ENCODE measurements around the gene NUP210L. TPM values are rescaled to one million over a fixed set of nuclear protein-coding genes. Genes with fewer than 3 reads are reported as not detected.

Gene NUP210L
- total and polyA plus RNA-seq, 2 of the 13 experiments (the other 11 are each of a cell fraction or from before 2014, with no cell fraction given) = not detected

- TF ChIP-seq ATF3 (CRISPR knock-in tag; IDR thresholded peaks at IDR 0.05) = no peak
- peak; percentile 53; the same call in 1 of the 2 replicates for TF ChIP-seq ZFP90 (CRISPR knock-in tag; IDR thresholded peaks at IDR 0.05; ENCODE audit: borderline replicate concordance)
- TF ChIP-seq ZZZ3 (CRISPR knock-in tag; IDR thresholded peaks at IDR 0.05; ENCODE audit: borderline replicate concordance) = 0 out of 2 replicates have a peak, but pooled peaks have one; percentile 17
- no peak for TF ChIP-seq ZNF432 (CRISPR knock-in tag; IDR thresholded peaks at IDR 0.05; ENCODE audit: borderline replicate concordance)
- peak; percentile 59; the same call in 1 of the 2 replicates for TF ChIP-seq BATF2 (CRISPR knock-in tag; IDR thresholded peaks at IDR 0.05)
- peak; percentile 93 for TF ChIP-seq ZNF563 (CRISPR knock-in tag; IDR thresholded peaks at IDR 0.05)
- peak; percentile 75; the same call in 1 of the 2 replicates for TF ChIP-seq ZNF878 (CRISPR knock-in tag; IDR thresholded peaks at IDR 0.05)
- TF ChIP-seq SYNCRIP (IDR thresholded peaks at IDR 0.05; ENCODE audit: insufficient read depth, low read depth, low read length) = no peak
- peak; percentile 28; the same call in 1 of the 2 replicates for TF ChIP-seq CBFB (CRISPR knock-in tag; IDR thresholded peaks at IDR 0.05)
- peak; percentile 97 for TF ChIP-seq GABPB1 (CRISPR knock-in tag; IDR thresholded peaks at IDR 0.05)
- 0 out of 2 replicates have a peak, but pooled peaks have one; percentile 38 for TF ChIP-seq MXD3 (CRISPR knock-in tag; IDR thresholded peaks at IDR 0.05)
- peak; percentile 82 for TF ChIP-seq YY1 (IDR thresholded peaks at IDR 0.05; ENCODE audit: insufficient read depth, insufficient replicate concordance, low read depth, low read length)
- TF ChIP-seq AHR (CRISPR knock-in tag; IDR thresholded peaks at IDR 0.05) = no peak
- peak; percentile 28; the same call in 1 of the 2 replicates for TF ChIP-seq MAFF (IDR thresholded peaks at IDR 0.05; ENCODE audit: low read depth, low read length)
- TF ChIP-seq SRSF1 (optimal IDR thresholded peaks at IDR 0.05; ENCODE audit: low read depth, low read length) = peak; percentile 44
- peak; percentile 36 for TF ChIP-seq XRCC5 (optimal IDR thresholded peaks at IDR 0.05; ENCODE audit: low read length)
- no peak for TF ChIP-seq ZBTB3 (CRISPR knock-in tag; IDR thresholded peaks at IDR 0.05; ENCODE audit: borderline replicate concordance, low read depth)
- no peak for TF ChIP-seq ZNF33B (CRISPR knock-in tag; IDR thresholded peaks at IDR 0.05)
- no peak for TF ChIP-seq LCORL (IDR thresholded peaks at IDR 0.05)
- TF ChIP-seq LCORL (CRISPR knock-in tag; IDR thresholded peaks at IDR 0.05) = no peak
- peak; percentile 85; the same call in 1 of the 2 replicates for TF ChIP-seq IRF9 (CRISPR knock-in tag; IDR thresholded peaks at IDR 0.05; ENCODE audit: borderline replicate concordance)
- TF ChIP-seq ZNF552 (CRISPR knock-in tag; IDR thresholded peaks at IDR 0.05; ENCODE audit: borderline replicate concordance) = no peak
- no peak for TF ChIP-seq ZNF512B (CRISPR knock-in tag; IDR thresholded peaks at IDR 0.05; ENCODE audit: borderline replicate concordance)
- TF ChIP-seq SMAD3 (CRISPR knock-in tag; IDR thresholded peaks at IDR 0.05) = 0 out of 2 replicates have a peak, but pooled peaks have one; percentile 32
- TF ChIP-seq FOXK2 (IDR thresholded peaks at IDR 0.05) = peak; percentile 76
Observed at GRCh38 chr1:153958111-153958960, 196.5 kb downstream of the NUP210L start, which contains the start of gene CRTC2 (continued).

Data from HepG2 (cell line).